Stimulated activated CD4-positive, alpha-beta T cell treated with anti-CD3 and anti-CD28 coated beads, Interleukin-15, amount 100 ng/mL, for 48 hours (primary cell): ENCODE results near the gene ABCD4.
A peak's percentile ranks its signal among the peaks of the same experiment; 100 is the strongest.
"Not testable (repeated sequence)": the region's sequence is repeated elsewhere in the genome, so short reads cannot be mapped to it uniquely, and the experiment has no call there.

ENCODE experiments used
- DNase-seq, 2 donors: peaks; one replicate each; pipeline ENCODE4 v3.0.0-alpha.2; 2020; ENCODE audit warnings: low read depth in 2 of 2

ABCD4 gene

DNA sequence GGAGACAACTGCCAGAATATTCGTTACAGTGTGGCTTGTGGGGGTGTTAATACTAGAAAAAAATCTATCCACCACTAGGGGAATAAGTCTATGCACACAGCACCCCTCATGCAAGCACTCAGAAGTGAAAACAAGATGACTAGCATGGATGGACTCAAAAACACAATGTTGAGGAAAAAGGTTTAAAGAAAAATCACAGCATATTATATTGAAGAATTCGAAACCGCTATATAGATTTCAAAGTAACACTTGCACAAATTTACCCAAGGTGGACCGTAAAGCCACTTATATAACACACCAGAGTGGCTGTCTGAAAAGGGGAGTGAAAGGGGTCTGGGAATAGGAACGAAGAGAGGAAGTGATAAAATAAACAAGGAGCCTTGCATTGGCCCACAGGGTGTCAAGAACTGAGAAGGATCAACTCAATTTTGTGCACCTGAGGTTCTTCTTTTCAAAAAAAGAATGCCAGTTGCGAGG is 544 bp downstream of the ABCD4 start:
- no peak for DNase-seq

DNA sequence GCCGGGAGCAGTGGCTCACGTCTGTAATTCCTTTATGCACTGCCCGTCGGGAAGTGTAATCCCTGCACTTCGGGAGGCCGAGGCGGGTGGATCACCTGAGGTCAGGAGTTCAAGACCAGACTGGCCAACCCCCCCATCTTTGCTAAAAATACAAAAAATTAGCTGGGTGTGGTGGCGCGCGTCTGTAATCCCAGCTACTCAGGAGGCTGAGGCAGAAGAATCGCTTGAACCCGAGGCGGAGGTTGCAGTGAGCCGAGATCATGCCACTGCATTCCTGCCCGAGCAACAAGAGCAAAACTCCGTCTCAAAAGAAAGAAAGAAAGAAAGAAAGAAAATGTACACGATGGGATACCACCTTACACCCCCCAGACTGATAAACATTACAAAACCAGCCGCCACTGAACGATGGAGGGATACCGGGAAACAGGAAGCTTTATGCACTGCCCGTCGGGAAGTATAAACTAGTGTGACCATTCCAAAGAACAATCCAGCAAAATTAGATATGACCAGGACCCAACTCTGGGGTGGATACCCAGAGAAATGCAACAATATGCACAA is 1.1 kb downstream of the ABCD4 start:
- DNase-seq: no peak

DNA sequence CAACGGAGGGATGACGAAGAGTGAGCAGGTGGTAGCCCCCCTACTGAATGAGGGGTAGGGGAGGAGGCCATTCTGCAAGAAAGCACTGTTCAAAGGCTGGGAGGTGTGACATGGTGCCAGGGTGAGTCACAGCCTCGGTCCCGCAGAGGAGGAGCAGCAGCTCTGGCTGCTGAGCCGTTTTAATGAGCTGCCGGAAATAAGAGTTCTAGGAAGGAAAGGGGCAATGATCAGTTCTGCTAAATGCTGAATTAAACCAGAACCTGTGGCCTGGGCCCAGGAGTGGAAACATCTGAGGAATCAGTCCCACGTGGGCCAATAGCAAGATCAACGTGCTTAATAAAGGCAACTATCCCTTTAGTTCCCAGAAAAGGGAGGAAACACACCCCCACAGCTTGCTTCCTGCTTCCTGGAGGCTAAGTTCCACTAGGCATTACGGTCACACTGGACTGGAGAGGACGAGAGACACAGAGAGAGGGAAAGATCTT is 3.6 kb downstream of the ABCD4 start:
- DNase-seq: peak in 1 of 2 donors; percentile 10

DNA sequence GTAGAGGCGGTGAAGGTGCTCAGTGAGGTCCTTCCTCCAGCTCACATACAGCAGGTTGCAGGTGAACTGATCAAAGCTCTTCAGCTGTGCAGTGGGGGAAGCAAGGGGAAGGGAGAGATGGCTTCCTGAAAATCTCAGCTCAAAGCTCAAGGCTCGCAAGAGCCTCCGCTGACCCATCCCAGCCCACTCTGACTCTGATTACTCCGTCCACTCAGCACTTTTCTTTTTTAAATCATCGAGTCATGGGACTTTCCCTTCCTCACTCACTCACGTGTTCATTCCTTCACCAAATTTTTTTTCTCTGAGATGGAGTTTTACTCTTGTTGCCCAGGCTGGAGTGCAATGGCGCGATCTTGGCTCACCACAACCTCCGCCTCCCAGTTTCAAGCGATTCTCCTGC is 4.7 kb downstream of the ABCD4 start:
- no peak for DNase-seq

DNA sequence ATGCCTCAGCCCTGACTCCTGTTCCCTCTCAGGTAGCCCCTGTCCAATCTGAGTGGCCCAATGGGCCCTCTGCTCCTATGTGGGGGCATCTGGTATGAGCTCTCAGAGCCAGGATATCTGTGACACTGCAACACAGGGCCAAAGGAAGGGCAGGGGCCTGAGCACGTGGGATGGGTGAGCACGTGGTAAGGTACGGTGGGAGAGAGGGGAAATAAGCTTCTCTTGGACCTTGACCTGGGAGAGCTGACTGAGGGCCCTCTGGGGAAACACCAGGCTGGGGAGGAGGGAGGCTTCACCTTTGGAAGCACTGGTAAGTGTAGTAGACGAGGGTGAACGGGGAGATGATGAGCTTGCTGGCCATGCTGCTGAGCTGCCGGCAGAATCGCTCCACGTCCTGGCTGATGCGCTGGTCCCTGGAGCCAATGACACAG is 6.7 kb downstream of the ABCD4 start:
- no peak for DNase-seq

DNA sequence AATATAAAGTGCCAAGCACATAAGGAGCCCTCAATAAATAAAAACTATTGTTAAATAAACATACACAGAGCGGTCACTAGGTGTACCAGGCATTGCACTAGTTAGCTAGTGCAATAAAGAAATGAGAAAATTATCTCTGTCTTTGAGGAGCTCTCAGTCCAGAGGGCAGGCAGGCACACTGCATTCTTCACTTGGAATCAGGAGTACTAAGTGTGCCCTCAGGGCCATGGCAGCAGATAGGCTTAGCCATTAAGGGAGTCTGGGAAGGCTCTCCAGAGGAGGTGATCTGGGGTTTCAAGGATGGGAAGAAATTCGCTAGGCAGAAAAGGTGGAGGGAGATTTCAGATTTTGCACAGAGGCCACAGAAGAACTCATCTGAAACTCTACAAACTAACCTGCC is 9.1 kb downstream of the ABCD4 start:
- DNase-seq: no peak

DNA sequence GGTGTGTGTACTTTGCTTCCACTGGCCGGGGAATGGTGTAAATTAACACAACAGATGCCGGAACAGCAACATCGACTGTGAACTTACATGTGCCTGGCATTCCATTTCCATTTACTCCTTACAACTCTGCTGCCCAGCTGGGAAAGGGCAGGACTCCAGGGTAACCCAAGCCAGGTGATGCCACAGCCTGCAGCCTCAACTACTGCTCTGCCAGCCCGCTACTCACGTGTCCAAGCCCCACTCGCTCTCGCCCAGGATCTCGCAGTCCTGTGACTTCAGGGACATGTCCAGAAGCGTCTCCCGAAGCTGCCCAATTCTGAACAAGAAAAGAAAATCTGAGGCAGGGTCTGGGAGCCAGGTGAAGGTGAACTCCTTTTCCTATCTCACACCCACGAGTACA is 10.7 kb downstream of the ABCD4 start:
- no peak for DNase-seq

DNA sequence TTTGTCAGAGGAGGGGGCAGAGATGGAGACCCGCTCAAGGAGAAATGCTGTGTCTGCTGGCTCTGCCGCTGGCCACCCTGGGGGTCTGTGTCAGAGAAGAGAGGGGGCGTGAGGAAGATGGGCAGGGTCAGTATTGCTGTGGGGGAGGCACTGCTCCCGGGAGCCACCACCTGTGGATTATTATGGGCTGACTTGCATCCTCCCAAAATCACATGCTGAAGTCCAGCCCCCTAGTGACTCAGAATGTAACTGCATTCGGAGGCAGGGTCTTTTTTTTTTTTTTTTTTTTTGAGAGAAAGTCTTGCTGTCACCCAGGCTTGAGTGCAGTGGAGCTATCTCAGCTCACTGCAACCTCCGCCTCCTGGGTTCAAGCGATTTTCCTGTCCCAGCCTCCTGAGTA is 12.3 kb downstream of the ABCD4 start:
- DNase-seq: no peak

DNA sequence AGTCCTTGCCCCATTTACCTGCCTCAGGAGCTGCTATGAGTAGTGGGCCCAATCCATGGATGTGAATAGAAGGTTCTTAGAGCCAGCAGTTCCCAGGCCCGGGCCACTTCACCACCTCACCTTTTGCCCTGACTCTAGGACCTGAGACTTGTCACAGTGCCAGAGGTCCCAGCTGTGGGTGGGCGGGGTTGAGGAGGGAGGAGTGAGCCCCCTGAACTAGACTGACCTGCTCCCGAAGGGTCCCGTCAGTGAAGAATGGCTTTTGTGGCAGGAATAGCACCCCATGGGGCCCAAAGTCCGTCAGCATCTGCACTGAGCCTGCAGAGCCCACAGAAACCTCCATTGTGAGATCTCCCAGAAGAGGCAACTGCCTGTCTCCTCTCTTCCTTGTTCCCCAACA is 12.9 kb downstream of the ABCD4 start:
- DNase-seq: no peak

DNA sequence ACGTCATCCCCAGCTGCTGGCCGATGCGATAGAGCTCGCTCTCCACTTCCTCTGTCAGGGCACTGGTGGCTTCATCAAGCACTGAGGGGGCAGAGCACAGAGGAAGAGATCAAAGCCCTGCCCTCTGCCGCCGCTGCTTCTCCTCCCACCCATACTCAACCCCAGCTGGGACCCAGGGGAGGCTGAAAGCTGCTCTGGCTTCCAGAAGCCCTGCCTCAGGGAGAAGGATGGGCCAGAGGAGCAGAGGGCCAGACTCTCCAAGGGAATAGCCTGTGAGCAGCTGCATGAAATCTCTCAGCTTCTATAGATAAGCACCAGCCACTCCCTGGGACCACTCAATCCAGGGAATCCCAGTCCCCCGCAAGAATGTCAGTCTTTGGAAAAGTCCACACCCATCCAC is 16.0 kb downstream of the ABCD4 start:
- no peak for DNase-seq

DNA sequence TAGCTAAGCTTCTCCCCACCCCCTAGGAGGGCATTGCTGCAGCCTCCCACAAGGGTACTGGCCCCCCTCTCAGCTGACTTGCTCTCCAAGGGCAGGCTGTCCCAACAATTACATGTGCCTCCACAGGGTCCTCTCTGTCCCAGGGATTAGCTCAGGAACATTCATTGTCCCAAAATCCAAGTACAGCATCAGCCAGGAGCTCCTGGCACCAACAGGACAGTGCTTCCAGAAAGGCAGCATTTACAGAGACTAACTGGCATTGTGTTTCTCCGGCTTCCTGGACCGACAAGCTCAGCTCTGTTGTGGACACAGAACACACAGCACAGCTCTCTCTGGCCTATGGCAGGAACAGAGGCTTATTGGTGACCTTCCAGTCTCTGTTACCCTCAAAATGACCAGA is 21.7 kb downstream of the ABCD4 start:
- no peak for DNase-seq

DNA sequence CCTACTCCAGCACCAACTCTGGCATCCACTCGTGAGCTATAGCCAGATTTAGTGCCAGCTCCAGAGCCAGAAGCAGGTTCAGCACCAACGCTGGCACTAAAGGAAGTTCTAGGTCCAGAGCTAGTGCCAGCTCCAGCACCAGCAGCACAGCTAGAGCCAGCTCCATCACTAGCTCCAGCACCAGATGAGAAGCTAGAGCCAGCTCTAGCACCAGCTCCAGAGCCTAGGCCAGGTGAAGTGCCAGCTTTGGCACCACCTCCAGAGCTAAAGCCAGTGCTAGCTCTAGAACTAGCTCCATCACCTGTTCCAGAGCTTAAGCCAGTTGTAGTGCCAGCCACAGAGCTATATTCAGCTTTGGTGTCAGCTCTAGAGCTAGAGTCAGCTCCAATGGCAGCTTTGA is 24.7 kb downstream of the ABCD4 start:
- DNase-seq: no peak

DNA sequence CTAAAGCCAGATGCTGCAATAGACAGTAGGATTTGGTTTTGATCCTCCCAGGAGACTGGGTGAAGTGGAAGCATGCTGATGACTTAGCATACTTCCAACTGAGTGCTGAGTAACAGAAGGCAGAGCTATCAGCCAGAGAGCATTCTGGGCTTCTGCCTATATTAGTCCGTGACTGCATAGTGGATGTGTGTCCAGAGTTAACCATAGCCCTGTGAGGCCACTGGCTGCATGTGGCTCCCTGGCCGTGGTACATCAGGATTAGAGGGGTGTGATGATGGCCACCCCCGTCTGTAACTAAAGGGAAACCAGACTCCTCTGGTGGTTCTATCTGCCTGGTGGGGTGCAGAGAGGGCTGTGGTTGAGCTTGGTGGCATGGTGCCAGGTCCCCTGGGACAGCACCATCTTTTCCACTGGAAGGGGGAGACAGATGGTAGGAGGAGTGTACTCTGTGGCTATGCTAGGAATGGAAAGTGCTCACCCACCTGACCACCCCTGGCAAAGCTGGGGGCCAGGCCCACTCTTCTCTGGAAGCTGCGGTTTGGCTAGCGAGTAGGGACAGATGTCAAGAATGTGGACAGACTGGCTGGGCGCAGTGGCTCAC is 27.4 kb downstream of the ABCD4 start:
- DNase-seq: no peak

DNA sequence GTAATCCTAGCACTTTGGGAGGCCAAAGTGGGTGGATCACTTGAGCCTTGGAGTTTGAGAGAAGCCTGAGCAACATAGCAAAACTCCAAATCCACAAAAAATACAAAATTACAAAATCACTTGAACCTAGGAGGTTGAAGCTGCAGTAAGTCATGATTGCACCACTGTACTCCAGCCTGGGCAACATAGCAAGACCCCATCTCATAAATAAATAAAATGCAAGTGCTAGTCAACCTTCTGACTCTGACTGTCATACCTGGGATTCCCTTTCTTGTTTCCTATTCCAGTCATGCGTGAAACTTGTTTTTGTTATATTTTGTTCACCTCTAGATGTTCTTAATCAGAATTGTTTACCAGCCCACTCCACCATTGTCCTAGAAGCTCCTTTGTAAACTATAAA is 31.4 kb downstream of the ABCD4 start:
- no peak for DNase-seq

DNA sequence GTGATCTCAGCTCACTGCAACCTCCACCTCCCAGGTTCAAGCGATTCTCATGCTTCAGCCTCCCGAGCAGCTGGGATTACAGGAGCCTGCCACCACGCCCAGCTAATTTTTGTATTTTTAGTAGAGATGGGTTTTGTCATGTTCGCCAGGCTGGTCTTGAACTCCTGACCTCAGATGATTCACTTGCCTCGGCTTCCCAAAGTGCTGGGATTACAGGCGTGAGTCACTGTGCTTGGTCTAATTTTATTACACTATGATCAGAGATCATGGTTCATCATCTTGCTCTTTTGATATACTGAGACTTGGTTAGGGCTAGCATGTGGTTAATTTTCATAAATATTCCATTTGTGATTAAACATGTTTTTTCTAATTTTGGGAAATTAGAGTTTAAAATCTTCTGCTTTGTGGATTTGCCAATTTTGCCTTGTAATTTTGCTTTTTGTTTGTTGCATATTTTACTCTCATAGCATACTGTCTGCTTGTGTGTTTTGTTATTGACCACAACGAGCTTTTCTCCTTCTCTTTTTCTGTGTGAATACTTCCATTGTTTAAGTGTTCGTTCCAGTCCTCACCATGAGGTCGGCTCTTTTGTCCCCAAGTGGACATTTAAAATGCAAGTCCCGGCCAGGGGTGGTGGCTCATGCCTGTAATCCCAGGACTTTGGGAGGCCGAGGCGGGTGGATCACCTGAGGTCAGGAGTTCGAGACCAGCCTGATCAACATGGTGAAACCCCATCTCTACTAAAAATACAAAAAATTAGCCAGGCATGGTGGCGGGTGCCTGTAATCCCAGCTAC is 32.2 kb downstream of the ABCD4 start:
- not testable (repeated sequence) for DNase-seq

DNA sequence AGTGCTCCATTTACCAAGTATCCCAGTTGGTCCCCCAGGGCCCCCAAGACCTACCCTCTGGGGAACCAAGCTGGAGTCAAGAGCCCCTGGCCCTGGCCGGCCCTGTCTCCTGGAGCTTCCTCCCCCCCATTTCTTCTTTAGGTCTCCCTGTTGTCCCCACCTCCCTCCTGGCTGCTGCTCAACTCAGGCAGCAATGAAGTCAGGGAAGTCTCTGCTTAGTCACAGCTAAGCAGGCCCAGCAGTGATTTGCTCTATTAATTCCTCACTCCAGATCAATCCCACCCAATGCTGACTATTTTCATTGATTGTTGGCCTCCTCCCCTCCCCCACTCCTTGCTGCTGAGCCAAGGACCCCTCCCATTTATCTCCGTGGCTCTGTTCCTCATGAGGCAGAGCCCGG is 35.1 kb downstream of the ABCD4 start:
- no peak for DNase-seq

DNA sequence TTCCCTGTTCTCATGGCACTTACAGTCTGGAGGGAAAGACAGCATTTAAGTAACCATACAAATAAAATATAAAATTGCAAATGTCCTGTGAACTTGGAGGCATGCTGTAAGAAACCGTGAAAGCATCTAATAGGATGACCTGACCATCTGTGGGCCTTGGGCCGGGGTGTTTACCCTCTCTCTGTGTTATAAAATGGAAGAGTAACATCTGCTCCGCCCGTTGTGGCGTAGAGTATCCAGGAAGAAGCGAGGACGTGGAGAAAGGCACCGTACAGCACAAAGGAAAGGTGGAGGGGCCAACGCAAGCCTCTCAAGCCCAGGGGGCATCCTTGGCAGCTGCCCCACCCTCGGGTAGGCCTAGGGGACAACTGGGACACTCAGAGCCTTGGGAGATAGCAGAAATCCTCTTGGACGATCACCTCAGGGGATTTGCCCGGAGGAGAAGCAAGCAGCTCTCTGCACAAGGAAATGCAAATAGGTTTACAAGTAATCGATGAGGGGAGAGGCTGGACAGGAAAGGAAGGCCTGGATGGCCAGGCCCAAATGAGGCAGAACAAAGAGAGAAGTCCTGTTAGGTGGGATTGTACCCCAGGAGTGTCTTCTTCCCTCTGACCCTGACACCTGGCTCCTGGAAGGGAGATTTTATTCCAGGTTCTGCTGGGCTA is 37.3 kb downstream of the ABCD4 start:
- DNase-seq: no peak

DNA sequence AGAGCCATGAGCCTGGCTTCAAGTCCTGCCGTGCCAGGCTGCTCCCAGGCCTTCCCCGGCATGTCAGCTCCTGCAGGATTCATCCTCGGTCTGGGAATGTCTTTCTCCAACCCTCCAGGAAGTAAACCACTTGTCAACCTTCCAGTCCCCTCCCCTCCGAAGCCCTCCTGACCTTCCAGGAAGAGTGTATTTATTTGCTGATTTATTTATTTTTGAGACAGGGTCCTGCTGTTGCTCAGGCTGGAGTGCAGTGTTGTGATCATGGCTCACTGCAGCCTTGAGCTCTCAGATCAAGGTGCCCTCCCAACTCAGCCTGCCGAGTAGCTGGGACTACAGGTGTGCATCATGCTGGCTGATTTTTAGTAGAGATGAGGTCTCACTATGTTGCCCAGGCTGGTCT is 38.8 kb downstream of the ABCD4 start:
- DNase-seq: no peak

DNA sequence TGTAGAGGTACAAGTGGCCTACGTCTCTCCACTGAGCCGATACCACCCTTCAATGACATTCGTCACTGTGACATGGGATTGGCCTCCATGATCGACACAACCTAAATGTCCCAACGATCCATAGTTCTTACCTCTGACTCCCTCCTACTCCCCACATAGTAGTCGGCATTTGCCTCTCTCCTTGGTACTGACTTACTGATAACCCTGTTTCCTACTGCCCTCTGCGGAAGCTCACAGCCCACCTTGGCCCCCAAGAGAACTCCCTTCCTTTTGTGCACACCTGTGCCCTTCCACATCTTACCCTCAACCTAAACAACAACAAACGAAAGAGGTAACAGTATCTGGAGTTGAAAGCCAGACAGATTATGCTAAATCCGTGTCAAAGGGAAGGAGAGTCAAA is 39.6 kb downstream of the ABCD4 start:
- no peak for DNase-seq

DNA sequence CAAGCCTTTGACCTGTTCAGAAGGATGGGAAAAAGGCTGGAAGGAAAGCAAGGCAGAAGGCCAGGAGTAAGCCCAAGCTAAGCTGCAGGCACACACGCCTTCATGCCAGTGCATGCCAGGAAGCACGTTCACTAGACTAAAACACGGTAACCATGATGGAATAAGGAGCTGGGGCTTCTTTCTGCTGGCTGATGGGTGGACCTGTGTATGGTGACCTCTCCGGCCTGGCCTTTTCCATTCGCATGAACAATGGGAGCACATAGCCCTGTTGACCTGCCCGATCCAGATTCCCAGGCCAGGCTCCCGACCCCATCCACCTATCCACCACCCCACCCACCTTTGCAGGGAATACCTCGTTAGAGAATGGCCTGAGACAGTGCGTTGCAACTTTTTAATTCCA is 40.7 kb downstream of the ABCD4 start:
- DNase-seq: no peak

DNA sequence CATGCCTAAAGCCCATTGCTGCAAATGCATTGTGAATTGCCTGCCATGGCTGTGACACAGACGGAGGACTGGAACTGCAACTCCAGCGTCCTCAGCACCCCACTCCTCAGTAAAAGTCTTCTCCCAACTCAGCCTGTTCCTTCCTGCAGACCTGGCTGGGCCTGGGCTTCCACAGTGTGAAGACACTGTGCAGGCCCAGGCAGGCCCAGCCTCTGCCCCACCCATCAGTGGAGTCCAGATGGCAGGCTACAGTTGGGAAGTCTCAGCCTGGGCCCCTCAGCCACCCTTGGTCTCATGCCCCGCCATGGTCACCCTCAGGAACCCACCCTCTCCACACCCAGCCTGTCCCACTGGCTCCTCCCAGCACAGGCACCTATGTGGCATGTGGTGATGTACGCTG is 41.4 kb downstream of the ABCD4 start:
- DNase-seq: no peak

DNA sequence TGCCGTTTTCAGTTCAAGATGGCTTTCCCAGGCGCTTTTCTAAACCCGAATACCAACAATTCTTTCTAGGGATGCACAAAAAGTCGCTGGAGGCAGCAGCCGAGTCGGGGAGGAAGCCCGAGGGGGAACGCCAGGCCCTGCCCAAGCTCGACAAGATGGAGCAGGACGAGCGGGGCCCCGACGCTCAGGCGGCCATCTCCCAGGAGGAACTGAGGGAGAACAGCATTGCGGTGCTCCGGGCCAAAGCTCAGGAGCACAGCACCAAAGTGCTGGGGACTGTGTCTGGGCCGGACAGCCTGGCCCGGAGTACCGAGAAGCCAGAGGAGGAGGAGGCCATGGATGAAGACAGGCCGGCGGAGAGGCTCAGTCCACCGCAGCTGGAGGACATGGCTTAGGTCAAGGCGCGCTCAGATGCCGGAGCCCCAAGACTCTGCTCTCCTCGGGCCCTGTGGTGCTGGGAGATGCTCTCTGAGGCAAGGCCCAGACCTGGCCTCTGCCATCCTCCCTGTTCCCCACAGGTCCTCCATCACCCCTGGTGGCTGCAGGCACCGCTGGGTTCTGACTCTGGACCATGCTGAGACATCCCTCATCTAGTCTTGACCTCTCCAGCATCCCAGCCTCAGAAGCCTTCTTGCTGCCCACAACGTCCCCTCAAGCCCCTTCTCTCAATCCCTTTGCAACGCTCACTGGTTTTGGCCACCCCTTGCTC is 42.1 kb downstream of the ABCD4 start:
- DNase-seq: no peak
